MM.1S (cell line): ENCODE measurements around the gene UBE2F.

Source experiments
- CTCF ChIP-seq: fragments of 300-600 bp; sonication (generic); IDR thresholded peaks from 2 replicates; pipeline ENCODE4 v1.5.1; 2016; ENCODE audit warnings: antibody characterized with exemption, low read length, mixed read lengths
- EZH2 ChIP-seq: fragments of 300-600 bp; sonication (generic); optimal IDR thresholded peaks from 2 replicates; pipeline ENCODE3; 2017; ENCODE audit warnings: low read depth, mild to moderate bottlenecking, antibody characterized with exemption, low read length, mixed read lengths
- EZH2phosphoT487 ChIP-seq: fragments of 300-600 bp; sonication (generic); IDR thresholded peaks from 2 replicates; pipeline ENCODE4 v1.6.1; 2018; ENCODE audit warnings: antibody characterized with exemption, low read length

GRCh38 chr2:238069877-238070276, 103.1 kb downstream of the UBE2F start:
- no peak for TF ChIP-seq CTCF
- TF ChIP-seq EZH2: no peak
- no peak for TF ChIP-seq EZH2phosphoT487
